SK-N-SH (cell line): ENCODE measurements around the gene TNIP2.

Source experiments
- CTCF ChIP-seq: fragments of 200-600 bp; sonication (generic); IDR thresholded peaks from 2 replicates; pipeline ENCODE4 v1.6.1; 2017; ENCODE audit warnings: antibody characterized with exemption, mild to moderate bottlenecking, moderate library complexity
- GABPA ChIP-seq: IDR thresholded peaks from 2 replicates; pipeline ENCODE4 v1.4.0; 2012; ENCODE audit warnings: low read depth, mild to moderate bottlenecking
- GATA2 ChIP-seq: sonication (generic); formaldehyde crosslinking; IDR thresholded peaks from 2 replicates; pipeline ENCODE4 v1.5.0; 2020; ENCODE audit warnings: mild to moderate bottlenecking, missing genetic modification reagents
- NFIC ChIP-seq: IDR thresholded peaks from 2 replicates; pipeline ENCODE4 v1.4.0; 2012; ENCODE audit warnings: borderline replicate concordance
- POLR2AphosphoS5 ChIP-seq: IDR thresholded peaks from 2 replicates; pipeline ENCODE4 v1.6.1; 2012; ENCODE audit warnings: low read depth, low read length
- RAD21 ChIP-seq: IDR thresholded peaks from 2 replicates; pipeline ENCODE4 v1.6.1; 2012; ENCODE audit warnings: mild to moderate bottlenecking, low read length
- SMC3 ChIP-seq: IDR thresholded peaks from 2 replicates; pipeline ENCODE4 v1.6.1; 2012; ENCODE audit warnings: low read depth, low read length, improper control_type of control experiment
- TEAD4 ChIP-seq: IDR thresholded peaks from 2 replicates; pipeline ENCODE4 v1.4.0; 2012; ENCODE audit warnings: mild to moderate bottlenecking, borderline replicate concordance; ENCODE audit not compliant: insufficient read depth
- USF1 ChIP-seq: IDR thresholded peaks from 2 replicates; pipeline ENCODE4 v1.4.0; 2012; ENCODE audit warnings: low read depth, borderline replicate concordance
- YY1 ChIP-seq: IDR thresholded peaks from 2 replicates; pipeline ENCODE4 v1.4.0; 2012; ENCODE audit warnings: low read depth, mild to moderate bottlenecking
- TF ChIP-seq, protein P1 (sequence below): IDR thresholded peaks from 2 replicates; pipeline ENCODE4 v1.4.0; 2012; ENCODE audit warnings: low read depth, borderline replicate concordance
- TF ChIP-seq, protein P2 (sequence below): IDR thresholded peaks from 2 replicates; pipeline ENCODE4 v1.4.0; 2012; ENCODE audit warnings: low read depth

GRCh38 chr4:2794486-2795299 is 38.6 kb upstream of the TNIP2 start:
- TF ChIP-seq YY1 (no peak), RAD21 (no peak), CTCF (no peak), POLR2AphosphoS5 (no peak), SMC3 (peak; percentile 4; the same call in 1 of the 2 replicates), USF1 (no peak), TEAD4 (no peak), GABPA (peak; percentile 25; the same call in 1 of the 2 replicates), GATA2 (peak; percentile 12; the same call in 1 of the 2 replicates), NFIC (peak; percentile 5; the same call in 1 of the 2 replicates)
- TF ChIP-seq, protein P1, sequence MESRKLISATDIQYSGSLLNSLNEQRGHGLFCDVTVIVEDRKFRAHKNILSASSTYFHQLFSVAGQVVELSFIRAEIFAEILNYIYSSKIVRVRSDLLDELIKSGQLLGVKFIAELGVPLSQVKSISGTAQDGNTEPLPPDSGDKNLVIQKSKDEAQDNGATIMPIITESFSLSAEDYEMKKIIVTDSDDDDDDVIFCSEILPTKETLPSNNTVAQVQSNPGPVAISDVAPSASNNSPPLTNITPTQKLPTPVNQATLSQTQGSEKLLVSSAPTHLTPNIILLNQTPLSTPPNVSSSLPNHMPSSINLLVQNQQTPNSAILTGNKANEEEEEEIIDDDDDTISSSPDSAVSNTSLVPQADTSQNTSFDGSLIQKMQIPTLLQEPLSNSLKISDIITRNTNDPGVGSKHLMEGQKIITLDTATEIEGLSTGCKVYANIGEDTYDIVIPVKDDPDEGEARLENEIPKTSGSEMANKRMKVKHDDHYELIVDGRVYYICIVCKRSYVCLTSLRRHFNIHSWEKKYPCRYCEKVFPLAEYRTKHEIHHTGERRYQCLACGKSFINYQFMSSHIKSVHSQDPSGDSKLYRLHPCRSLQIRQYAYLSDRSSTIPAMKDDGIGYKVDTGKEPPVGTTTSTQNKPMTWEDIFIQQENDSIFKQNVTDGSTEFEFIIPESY = no peak
- TF ChIP-seq, protein P2, sequence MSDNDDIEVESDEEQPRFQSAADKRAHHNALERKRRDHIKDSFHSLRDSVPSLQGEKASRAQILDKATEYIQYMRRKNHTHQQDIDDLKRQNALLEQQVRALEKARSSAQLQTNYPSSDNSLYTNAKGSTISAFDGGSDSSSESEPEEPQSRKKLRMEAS = peak; percentile 90
